HEK293 (cell line): ENCODE data around the gene PIM3.

ENCODE experiments used
- BCL11A ChIP-seq: fragments of 450-650 bp; formaldehyde crosslinking; IDR thresholded peaks from 2 replicates; pipeline ENCODE4 v1.5.1; 2016; ENCODE audit warnings: low read depth, missing biosample characterization, missing genetic modification characterization
- HOXD13 ChIP-seq: sonication (generic); formaldehyde crosslinking; IDR thresholded peaks from 2 replicates; pipeline ENCODE4 v1.8.0; 2022; ENCODE audit warnings: missing genetic modification reagents, borderline replicate concordance
- KLF17 ChIP-seq: fragments of 450-650 bp; formaldehyde crosslinking; IDR thresholded peaks from 2 replicates; pipeline ENCODE4 v1.5.1; 2016; ENCODE audit warnings: missing biosample characterization, missing genetic modification characterization
- TCF7L2 ChIP-seq: IDR thresholded peaks from 2 replicates; pipeline ENCODE4 v1.6.1; 2011; ENCODE audit warnings: low read depth, mild to moderate bottlenecking, inconsistent platforms, low read length, moderate library complexity, borderline replicate concordance
- ZEB2 ChIP-seq: fragments of 450-650 bp; formaldehyde crosslinking; IDR thresholded peaks from 2 replicates; pipeline ENCODE4 v1.5.1; 2016; ENCODE audit warnings: missing biosample characterization, missing genetic modification characterization
- ZFHX2 ChIP-seq: fragments of 450-650 bp; formaldehyde crosslinking; conservative IDR thresholded peaks from 2 replicates; pipeline ENCODE4 v1.5.1; 2016; ENCODE audit warnings: missing biosample characterization, missing genetic modification characterization
- ZIC2 ChIP-seq: fragments of 450-650 bp; formaldehyde crosslinking; IDR thresholded peaks from 2 replicates; pipeline ENCODE4 v1.5.1; 2016; ENCODE audit warnings: missing biosample characterization, missing genetic modification characterization
- ZNF292 ChIP-seq: fragments of 450-650 bp; formaldehyde crosslinking; IDR thresholded peaks from 2 replicates; pipeline ENCODE4 v1.5.1; 2016; ENCODE audit warnings: low read depth, missing biosample characterization, missing genetic modification characterization, borderline replicate concordance
- ZNF366 ChIP-seq: fragments of 450-650 bp; formaldehyde crosslinking; conservative IDR thresholded peaks from 2 replicates; pipeline ENCODE4 v1.5.1; 2016; ENCODE audit warnings: missing biosample characterization, missing genetic modification characterization
- ZNF426 ChIP-seq: fragments of 450-650 bp; formaldehyde crosslinking; IDR thresholded peaks from 2 replicates; pipeline ENCODE4 v1.5.1; 2017; ENCODE audit warnings: missing biosample characterization, missing genetic modification characterization, mild to moderate bottlenecking, inconsistent platforms, moderate library complexity
- ZNF433 ChIP-seq: fragments of 450-650 bp; formaldehyde crosslinking; IDR thresholded peaks from 2 replicates; pipeline ENCODE4 v1.5.1; 2016; ENCODE audit warnings: missing biosample characterization, missing genetic modification characterization, low read depth
- ZNF529 ChIP-seq: fragments of 450-650 bp; formaldehyde crosslinking; IDR thresholded peaks from 2 replicates; pipeline ENCODE4 v1.5.1; 2017; ENCODE audit warnings: missing genetic modification characterization, missing biosample characterization; ENCODE audit not compliant: insufficient replicate concordance
- ZNF555 ChIP-seq: fragments of 450-650 bp; formaldehyde crosslinking; conservative IDR thresholded peaks from 2 replicates; pipeline ENCODE4 v1.5.1; 2017; ENCODE audit warnings: missing biosample characterization, mild to moderate bottlenecking, missing genetic modification characterization, inconsistent platforms
- ZNF600 ChIP-seq: fragments of 450-650 bp; formaldehyde crosslinking; IDR thresholded peaks from 2 replicates; pipeline ENCODE4 v1.5.1; 2016; ENCODE audit warnings: missing biosample characterization, missing genetic modification characterization
- ZNF76 ChIP-seq: fragments of 450-650 bp; formaldehyde crosslinking; IDR thresholded peaks from 2 replicates; pipeline ENCODE4; 2016; ENCODE audit warnings: low read depth, missing biosample characterization, missing genetic modification characterization, borderline replicate concordance
- ZSCAN5A ChIP-seq: fragments of 450-650 bp; formaldehyde crosslinking; IDR thresholded peaks from 2 replicates; pipeline ENCODE4 v1.5.1; 2016; ENCODE audit warnings: missing biosample characterization, missing genetic modification characterization
- TF ChIP-seq, protein P1 (sequence below): fragments of 450-650 bp; formaldehyde crosslinking; IDR thresholded peaks from 2 replicates; pipeline ENCODE4 v1.5.1; 2016; ENCODE audit warnings: missing biosample characterization, missing genetic modification characterization, low read depth
- TF ChIP-seq, protein P2 (sequence below): fragments of 450-650 bp; formaldehyde crosslinking; IDR thresholded peaks from 2 replicates; pipeline ENCODE4 v1.5.1; 2017; ENCODE audit warnings: missing biosample characterization, missing genetic modification characterization
- TF ChIP-seq, protein P3 (sequence below): fragments of 450-650 bp; formaldehyde crosslinking; IDR thresholded peaks from 2 replicates; pipeline ENCODE4 v1.5.1; 2016; ENCODE audit warnings: missing biosample characterization, missing genetic modification characterization

The PIM3 gene

GRCh38 chr22:49951986-49952896 lies 8.3 kb upstream of the PIM3 start (continued):
- TF ChIP-seq, protein P1, sequence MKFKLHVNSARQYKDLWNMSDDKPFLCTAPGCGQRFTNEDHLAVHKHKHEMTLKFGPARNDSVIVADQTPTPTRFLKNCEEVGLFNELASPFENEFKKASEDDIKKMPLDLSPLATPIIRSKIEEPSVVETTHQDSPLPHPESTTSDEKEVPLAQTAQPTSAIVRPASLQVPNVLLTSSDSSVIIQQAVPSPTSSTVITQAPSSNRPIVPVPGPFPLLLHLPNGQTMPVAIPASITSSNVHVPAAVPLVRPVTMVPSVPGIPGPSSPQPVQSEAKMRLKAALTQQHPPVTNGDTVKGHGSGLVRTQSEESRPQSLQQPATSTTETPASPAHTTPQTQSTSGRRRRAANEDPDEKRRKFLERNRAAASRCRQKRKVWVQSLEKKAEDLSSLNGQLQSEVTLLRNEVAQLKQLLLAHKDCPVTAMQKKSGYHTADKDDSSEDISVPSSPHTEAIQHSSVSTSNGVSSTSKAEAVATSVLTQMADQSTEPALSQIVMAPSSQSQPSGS, result no peak
- no peak for TF ChIP-seq ZNF76
- no peak for TF ChIP-seq TCF7L2
- TF ChIP-seq ZNF433 (tag by site-specific recombination), result no peak
- no peak for TF ChIP-seq HOXD13 (CRISPR knock-in tag)
- TF ChIP-seq, protein P2, sequence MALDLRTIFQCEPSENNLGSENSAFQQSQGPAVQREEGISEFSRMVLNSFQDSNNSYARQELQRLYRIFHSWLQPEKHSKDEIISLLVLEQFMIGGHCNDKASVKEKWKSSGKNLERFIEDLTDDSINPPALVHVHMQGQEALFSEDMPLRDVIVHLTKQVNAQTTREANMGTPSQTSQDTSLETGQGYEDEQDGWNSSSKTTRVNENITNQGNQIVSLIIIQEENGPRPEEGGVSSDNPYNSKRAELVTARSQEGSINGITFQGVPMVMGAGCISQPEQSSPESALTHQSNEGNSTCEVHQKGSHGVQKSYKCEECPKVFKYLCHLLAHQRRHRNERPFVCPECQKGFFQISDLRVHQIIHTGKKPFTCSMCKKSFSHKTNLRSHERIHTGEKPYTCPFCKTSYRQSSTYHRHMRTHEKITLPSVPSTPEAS, result peak; percentile 77
- no peak for TF ChIP-seq ZNF366 (tag by site-specific recombination)
- TF ChIP-seq ZNF555 (tag by site-specific recombination), result no peak
- TF ChIP-seq, protein P3, sequence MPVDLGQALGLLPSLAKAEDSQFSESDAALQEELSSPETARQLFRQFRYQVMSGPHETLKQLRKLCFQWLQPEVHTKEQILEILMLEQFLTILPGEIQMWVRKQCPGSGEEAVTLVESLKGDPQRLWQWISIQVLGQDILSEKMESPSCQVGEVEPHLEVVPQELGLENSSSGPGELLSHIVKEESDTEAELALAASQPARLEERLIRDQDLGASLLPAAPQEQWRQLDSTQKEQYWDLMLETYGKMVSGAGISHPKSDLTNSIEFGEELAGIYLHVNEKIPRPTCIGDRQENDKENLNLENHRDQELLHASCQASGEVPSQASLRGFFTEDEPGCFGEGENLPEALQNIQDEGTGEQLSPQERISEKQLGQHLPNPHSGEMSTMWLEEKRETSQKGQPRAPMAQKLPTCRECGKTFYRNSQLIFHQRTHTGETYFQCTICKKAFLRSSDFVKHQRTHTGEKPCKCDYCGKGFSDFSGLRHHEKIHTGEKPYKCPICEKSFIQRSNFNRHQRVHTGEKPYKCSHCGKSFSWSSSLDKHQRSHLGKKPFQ (tag by site-specific recombination), result peak; percentile 65
- TF ChIP-seq ZIC2 (tag by site-specific recombination), result peak; percentile 29; the same call in 1 of the 2 replicates
- TF ChIP-seq ZFHX2 (tag by site-specific recombination), result peak; percentile 58
- no peak for TF ChIP-seq BCL11A (tag by site-specific recombination)
- TF ChIP-seq KLF17 (tag by site-specific recombination), result no peak
- no peak for TF ChIP-seq ZNF426
- TF ChIP-seq ZEB2 (tag by site-specific recombination), result no peak
- TF ChIP-seq ZNF292 (tag by site-specific recombination), result no peak
- TF ChIP-seq ZNF600 (tag by site-specific recombination), result 0 out of 2 replicates have a peak, but pooled peaks have one; percentile 41
- TF ChIP-seq ZNF529 (tag by site-specific recombination), result no peak
- TF ChIP-seq ZSCAN5A, result no peak
